LNCAP (cell line): ENCODE results near the gene CHD6.

Experiments used
- CTCF ChIP-seq: fragments of 450-650 bp; IDR thresholded peaks from 2 replicates; pipeline ENCODE4 v1.5.1; 2017; ENCODE audit warnings: mild to moderate bottlenecking

The CHD6 gene

GRCh38 chr20:41406896-41407444 lies 211.2 kb downstream of the CHD6 start:
- no peak for TF ChIP-seq CTCF

- TF ChIP-seq CTCF: no peak
These were observed 211.8 kb downstream of the CHD6 start for GRCh38 chr20:41406353-41406752.

GRCh38 chr20:41405436-41405835 lies 212.7 kb downstream of the CHD6 start:
- no peak for TF ChIP-seq CTCF

GRCh38 chr20:41403604-41404003 lies 214.6 kb downstream of the CHD6 start:
- no peak for TF ChIP-seq CTCF

GRCh38 chr20:41398408-41398807 lies 219.8 kb downstream of the CHD6 start:
- no peak for TF ChIP-seq CTCF

- no peak for TF ChIP-seq CTCF
These were observed 222.2 kb downstream of the CHD6 start for GRCh38 chr20:41395667-41396664.

- no peak for TF ChIP-seq CTCF
These were observed 223.1 kb downstream of the CHD6 start for GRCh38 chr20:41394931-41395666.
